Right renal cortex interstitium (tissue), 3 donors: ENCODE data around the gene LRRC26. TPM values are rescaled to one million over a fixed set of nuclear protein-coding genes. Genes with fewer than 3 reads are reported as not detected.

Experiments
- DNase-seq, 3 donors: peaks; one replicate each; pipeline ENCODE4 v3.0.0-alpha.2; 2013; ENCODE audit warnings: low read depth in 3 of 3, low spot score in 2 of 3
- polyA plus RNA-seq, 3 donors: library from polyadenylated mRNA; unstranded; fragments of 120-200 nt; gene quantifications; one replicate each; pipeline ENCODE4 v1.2.1, GENCODE V29; 2013; ENCODE audit not compliant: insufficient read length in 3 of 3

LRRC26 gene
- polyA plus RNA-seq, 3 donors: not detected

DNA sequence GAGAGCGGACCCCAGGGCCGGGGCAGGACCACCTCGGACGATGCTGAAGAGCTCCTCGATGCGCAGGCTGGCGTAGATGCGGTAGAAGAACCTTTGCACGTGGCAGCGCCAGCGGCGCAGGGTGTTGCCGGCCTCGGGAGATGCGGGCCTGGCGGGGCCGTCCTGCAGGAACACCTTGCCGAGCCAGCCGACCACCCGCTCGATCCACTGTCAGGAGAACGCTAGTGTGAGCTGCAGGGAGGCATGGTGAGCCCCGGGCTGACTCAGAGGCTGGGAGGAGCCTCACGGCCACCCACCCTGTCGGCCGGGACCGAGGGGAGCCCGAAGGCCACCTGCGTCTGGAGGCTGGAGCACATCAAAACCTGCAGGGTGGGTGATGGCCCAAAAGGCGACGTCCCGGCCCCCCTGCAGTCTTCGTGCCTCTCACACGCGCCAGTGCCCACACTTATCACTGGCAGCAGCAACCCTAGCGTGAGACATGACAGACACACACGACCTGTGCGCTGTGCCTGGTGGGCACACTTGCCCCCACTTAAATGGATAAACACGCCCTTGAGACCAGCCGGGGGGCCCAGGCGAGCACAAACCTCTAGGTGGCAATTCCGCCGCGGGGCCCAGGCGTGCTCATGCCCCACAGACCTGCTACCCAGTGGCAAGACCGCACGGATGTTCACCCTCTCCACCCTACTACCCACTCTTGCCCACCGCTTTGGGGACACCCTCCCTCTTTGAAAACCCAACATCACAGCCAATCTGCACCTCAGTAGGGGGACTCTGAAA is 15.2 kb upstream of the LRRC26 start:
- DNase-seq: no peak

DNA sequence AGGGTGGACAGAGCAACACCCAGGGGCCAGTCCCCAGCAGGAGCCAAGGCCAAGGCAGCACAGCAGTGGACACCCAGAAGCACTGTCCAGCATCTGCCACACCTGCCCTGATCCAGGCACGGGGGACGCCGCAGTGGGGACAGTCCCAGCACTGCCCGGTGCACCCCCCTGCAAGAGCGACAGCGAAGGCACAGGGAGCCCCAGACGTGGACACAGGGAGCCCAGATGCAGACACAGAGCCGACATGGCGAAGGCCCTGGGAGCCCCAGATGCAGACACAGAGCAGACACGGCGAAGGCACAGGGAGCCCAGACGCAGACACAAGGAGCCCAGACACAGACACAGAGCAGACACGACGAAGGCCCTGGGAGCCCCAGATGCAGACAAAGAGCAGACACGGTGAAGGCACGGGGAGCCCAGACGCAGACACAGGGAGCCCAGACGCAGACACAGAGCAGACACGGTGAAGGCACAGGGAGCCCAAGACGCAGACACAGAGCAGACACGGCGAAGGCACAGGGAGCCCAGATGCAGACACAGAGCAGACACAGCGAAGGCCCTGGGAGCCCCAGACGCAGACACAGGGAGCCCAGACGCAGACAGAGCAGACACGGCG is 14.2 kb upstream of the LRRC26 start:
- DNase-seq: no peak

DNA sequence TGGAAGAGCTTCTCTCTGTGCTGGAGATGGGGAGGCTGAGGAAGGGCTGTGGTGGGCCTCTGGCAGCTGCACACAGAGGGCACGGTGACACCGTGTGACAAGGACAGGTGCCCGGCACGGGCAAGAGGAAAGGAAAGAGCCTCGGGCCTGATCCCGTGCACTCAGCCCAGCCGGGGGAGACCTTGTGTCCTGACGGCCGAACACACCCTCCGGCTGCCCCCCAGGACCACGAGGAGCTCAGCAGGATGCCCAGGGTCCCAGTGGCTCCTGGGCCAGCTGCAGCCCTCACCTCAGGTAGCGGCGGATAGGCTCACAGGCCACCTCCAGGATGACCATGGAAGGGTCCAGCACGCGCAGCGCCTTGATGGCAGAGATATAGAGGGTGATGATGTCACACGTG is 13.0 kb upstream of the LRRC26 start:
- no peak for DNase-seq

DNA sequence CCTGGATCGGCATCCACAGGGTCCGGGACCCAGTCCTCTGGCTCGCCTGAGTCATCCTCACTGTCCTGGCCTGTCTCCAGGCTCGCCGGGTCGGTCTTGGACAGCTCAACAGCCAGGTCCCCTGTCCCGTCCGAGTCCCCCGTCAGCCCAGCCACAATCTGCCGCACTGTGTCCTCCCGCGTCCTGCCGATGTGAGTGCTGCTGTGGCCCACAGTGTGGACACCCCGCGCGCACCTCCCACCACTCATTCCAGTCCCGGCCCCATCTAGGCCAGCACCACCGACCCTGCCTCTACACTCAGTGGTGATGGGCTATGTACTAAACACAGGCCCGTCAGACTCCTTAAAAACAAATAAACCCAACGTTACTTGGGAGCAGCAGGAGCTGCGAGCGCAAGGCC is 11.8 kb upstream of the LRRC26 start:
- no peak for DNase-seq

DNA sequence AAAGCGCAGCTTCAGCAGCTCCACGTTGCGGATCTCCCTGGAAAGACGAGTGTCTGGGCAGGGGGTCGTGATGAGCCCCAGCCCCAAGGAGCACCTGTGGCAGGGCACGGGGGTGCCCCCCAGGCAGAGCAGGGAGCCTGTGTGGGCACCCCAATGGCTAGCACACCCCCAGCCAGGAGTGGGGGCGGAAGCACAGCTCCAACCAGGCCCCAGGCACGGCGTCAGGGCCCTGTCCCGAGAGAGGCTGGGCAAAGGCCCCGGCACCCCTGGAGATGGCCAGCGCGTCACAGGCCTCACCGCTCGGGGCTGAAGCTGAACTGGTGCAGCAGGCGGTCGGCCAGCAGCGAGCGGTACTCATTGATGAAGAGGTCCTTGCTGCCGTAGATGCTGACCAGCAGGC is 10.6 kb upstream of the LRRC26 start:
- DNase-seq: no peak

DNA sequence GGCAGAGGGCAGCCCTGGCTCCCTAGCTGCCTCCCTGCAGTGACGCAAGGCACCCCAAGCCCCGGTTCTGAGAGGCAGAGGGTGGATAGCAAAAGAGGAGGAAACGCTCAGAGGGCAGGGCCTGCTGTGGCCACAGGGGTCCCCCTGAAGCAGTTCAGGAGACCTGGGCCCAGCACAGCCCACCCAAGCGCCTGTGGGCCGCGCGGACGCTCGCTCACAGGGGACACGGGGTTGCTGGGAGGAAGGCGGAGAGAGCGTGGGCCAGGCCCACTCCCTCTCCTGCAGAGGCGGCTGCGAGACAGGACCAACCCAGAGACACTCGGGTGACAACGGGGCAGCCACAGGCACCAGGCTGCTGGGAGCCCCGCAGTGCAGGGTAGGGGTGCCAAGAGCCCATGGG is 9.9 kb upstream of the LRRC26 start:
- DNase-seq: no peak

DNA sequence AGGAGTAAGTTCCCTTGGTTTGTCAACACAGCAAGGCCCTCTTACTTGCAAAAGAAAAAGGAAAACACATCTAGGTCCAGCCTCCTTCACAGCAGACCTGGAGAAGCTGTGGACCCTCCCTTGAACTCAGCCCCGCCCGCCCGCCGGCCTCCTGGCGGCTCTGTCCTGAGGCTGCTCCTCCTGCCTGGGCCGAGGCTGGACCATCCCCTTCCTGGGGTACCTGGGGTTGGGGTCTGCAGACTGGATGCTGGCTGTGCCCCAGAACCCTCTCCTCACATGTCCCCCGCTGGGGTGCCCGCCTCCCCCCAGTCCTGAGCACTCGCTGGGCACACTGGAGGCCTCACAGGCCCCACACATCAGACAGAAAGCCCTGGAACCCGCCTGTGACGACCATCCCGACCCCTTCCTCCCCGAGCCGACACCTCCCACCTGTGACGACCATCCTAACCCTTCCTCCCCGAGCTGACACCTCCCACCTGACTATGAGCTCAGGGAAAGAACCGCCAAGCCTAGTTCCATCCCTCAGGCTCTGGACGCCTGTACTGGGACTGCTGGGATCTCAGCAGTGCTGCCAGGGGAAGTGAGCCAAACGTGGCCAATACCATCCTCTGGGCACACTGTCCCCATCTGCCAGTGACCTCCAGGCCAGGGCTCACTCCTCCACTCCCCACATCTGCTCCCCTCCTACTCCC is 9.2 kb upstream of the LRRC26 start:
- no peak for DNase-seq

DNA sequence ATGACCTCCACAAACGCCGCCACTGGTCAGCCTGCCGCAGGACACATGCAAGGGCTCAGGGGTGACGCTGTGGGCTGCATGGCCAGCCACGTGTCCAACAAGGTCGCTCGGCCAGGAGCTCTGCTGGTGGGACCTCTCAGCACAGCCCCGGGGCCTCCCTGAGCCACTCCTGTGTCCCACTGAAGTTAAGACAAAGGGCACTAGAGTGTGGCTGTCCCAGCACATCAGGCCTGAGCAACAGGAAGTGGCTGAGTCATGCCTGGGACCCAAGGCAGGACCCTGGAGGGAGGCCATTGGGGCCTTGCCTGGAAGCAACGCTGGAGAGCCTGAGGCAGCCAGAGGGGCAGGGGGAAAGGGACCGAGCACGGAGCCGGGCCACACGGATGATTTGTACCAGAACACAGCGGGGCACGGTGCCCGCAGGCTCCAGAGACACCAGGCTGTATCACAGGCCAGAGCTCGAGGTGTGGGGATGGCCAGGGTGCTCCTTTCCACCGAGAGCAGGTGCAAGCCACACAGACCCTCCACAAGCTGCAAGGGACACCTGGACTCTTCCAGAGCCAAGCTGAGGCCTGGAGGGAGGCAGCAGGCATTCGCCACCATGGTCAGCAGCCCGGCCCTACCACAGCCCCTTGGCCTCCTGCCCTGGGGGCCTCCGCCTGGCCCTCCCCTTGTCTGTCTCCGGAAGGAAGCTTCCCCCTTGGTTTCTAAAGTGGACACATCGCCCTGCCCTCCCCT is 8.5 kb upstream of the LRRC26 start:
- DNase-seq: no peak

DNA sequence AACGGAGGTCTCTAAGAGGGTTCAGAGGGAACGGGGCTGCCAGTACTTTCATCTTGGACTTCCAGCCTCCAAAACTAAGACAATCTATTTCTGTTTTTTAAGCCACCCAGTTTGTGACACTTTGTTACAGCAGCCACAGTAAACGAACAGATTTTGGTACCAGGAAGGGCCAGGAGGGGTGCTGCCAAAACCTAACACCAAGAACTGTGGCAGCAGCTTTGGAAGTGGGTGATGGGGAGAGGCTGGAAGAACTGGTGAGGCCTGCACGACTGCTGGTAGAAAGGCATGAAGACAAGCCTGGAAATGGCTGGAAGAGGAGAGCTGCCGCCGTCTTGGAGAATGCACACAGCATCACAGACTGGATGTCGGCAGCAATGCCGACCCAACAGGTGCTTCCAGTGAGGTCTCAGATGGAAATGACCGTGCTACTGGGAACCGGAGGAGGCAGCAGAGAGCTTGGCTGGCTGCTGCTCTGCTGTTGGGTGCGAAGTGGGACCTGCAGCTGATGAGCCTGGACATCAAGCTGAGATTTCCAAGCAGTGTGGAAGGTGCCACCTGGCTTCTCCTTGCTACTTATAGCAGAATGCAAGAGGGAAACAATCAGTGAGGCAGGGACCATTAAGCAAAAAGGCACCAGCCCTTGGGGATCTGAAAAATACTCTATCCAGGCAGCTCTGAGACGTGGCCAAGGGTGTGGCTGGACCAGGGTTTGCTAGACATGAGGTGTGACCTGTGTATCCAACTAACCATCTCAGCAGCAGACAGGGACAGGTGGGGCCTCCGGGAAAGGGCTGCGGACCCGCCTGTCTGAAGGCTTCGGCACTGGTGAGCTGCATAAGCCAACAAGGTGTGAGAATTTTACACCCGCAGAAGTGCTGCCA is 6.7 kb upstream of the LRRC26 start:
- DNase-seq: no peak

DNA sequence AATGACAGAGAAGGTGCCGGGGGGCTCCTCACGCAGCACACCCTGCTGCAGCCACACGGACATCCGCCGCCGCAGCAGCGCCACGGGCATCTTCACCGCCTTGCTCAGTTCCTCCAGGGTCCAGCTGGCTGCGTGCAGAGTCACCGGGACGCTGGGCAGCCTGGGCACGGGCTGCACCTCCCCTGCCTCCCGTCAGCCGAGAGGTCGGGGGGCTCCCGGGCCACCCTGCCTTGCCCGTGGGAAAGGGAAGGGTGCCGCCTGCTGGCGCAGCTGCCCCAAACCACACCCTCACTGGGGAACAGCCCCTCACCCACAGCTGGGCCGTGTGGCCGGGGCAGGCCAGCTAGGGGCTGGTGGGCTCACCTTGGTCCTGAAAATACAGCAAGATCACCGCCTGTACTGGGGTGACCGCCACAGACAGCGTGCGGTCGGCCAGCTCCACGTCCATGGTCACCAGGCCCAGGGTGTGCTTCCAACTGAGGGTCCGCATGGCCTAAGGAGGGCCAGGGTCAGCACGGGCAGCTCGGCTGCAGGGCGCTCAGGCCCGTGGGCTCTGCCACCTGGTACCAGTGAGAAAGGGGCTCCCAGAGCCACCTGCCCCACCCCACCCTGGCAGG is 5.6 kb upstream of the LRRC26 start:
- no peak for DNase-seq

DNA sequence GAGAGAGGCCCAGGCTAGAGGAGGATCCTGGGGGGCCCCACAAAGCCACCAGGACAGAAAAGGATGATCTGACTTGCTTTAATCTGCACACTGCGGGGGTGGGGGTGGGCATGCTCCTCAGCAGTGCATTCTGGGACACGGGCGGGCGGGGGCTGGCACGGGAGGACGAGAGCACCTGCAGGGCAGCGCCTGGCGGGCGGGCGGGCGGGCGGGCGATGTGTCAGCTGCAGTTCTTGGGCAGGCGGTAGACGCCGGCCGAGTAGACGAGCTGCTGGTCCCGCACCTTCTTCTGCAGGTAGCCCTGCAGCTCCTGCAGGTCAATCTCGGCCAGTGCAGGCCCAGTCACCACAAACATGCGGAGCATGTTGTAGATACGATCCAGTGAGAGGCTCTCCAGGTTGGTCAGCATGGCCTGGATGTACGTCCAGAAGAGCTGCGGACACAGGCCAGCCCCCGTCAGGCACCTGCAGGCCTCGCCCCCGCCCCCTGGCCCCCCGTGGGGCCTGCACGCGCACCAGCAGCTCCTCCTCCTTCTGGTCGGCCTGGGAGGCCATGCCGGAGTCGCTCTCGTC is 5.0 kb upstream of the LRRC26 start:
- no peak for DNase-seq

DNA sequence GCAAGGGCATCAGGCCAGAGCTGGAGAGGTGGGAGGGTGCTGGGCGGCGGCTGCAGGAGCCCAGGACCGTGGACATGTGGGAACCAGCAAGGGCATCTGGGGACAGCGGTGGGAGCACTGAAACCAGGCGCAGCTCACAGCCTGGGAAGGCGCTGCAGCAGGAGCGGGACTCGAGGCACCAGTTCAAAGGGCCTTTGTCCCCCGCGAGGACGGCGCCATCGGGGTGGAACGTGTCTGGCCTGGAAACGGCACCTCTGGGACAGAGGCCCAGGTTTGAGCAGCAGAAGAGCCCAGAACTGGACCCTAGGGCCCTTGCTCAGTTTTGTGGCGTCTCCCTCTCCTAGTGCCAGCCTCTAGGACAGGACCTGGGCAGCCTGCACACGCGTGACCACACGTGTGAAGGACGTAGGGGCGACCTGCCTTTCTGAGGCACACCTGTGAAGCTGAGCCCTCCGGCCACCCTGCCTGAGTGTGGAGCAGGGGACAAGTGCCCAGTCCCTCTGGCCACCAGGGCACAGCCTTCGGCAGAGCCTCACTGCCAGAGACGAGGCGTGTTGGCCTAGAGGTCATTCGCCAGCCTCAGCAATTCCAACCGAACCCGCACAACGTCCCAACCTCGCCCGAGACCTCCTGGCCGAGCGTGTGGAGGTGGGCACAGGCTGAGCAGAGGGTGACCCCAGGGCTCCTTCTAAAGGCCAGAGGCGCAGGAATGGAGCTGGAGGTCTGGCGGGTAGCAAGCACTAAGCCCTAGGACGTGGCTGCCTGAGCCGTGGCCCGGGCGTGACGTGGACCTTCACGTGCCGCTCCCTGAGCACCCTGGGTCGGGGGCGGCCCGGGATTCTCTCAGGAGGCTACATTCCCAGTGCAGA is 4.2 kb upstream of the LRRC26 start:
- no peak for DNase-seq

DNA sequence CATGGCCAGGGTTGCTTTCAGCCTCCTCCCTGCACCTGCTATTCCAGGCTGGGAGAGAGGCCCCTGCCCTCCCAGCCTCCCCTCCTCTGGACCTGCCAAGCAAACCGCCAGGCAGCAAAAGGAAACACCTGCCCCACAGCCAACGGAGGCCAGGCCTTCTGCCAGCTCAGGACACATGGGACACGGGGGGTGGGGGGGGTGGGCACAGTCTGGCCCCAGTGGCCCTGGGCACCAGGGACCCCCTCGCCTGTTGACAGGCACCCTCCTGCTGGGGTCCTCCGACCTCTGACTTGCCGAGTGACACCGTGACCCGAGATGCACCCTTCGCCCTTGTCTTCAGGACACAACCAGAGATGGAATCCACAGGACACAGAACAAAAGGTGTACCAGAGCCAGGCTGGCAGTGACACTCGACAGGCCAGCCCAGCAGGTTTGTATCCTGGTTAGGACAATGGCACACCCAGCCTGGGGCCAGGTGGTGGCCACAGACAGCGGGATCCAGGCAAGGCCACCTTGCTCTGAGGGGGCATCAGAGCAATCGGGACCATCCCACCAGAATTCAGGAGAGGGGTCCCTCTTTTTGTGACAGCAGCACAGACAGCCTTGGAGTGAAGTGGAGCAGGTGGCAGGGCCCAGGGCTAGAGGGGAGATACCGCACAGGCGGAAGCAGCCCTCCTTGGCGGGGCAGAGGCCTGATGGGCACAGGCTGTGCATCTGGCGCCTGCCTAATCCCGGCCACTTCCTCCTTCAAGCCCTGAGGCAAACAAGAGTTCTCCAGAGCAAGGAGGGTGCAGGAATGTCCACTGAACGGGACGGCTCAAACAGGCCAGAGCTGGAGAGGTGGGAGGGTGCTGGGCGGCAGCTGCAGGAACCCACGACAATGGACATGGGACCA is 3.3 kb upstream of the LRRC26 start:
- DNase-seq: no peak

DNA sequence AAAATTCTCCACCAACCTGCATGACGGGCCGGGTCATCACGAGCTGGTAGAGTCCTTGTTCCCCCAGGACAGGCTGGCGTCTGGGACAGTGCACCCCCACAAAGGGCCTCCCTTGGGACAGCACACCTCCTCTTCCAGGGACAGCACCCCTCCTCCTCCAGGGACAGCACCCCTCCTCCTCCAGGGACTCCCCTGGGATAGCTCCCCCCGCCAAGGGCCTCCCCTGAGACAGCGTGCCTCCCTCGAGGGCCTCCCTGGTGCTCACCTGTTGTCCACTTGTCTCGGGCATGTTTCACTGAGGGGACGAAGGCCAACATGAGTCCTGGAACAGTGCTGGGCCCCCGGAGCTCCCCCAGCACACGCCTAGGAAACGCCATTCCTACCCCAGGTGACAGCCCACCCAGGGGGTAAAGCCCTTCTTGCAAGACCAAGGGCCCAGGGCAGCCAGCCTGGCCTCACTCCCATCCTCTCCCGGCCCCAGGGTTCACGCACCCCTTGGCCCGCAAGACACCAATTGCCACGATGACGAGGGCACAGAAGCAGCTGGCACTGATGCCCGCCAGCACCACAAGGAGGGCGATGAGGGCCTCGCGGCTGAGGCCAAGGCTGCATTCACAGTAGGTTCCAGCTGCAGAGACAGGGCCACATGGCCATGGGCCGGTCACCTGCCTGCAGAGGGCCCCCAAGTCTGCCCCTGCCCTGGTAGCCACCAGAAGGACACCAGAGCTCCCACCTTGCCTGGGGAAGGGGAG is 1.5 kb upstream of the LRRC26 start:
- no peak for DNase-seq

DNA sequence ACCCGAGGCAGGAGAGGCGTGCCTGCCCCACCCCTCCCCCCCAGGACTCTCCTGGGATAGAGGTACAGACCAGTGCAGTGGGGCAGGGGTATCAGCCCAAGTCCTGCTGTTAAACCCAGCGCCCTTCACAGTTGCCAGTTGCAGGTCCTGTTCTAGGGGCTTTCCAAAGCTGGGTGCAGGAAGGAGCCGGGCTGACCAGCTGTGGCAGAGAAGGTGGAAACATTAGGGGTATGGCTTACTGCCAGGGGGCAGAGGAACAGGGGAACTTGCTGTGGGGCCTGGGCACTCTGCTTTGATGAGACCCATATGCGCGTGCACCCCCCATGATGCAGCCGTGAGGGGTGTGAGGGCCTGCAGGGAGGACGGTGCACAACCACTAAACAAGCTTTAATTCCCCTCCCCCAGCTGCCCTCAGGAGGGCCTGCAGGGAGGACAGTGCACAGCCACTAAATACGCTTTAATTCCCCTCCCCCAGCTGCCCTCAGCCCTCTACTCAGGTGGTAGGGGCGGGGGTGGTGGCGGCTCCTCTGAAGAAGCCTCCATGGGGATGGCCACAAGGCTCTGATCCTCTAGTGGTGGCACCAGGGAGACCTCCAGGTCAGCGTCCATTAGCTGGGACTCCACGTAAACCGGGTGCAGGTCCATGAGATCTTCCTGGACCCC is 766 bp upstream of the LRRC26 start:
- no peak for DNase-seq
